OCI-LY7 (cell line): ENCODE data around the gene LAMA2. TPM values are rescaled to one million over a fixed set of nuclear protein-coding genes. Genes with fewer than 3 reads are reported as not detected.

Experiments
- BruUV-seq: library from RNA; stranded (reverse); fragments of 400-500 nt; replicated peaks from 2 replicates; lab custom pipeline; 2021; lab: Mats Ljungman, UMichigan
- CTCF ChIA-PET: fragments of 300-600 bp; sonication (Branson Sonifier 250); formaldehyde crosslinking; loops from one replicate; lab custom pipeline; 2022; ENCODE audit warnings: antibody characterized with exemption; ENCODE audit not compliant: unreplicated experiment; lab: Charles Lee
- POLR2A ChIA-PET: fragments of 300-600 bp; sonication (Branson Sonifier 250); formaldehyde crosslinking; loops from one replicate; lab custom pipeline; 2022; ENCODE audit warnings: antibody characterized with exemption; lab: Charles Lee
- DNase-seq: peaks from one replicate; pipeline ENCODE4 v3.0.0-alpha.2; 2015; ENCODE audit warnings: low spot score
- H2AFZ ChIP-seq: fragments of 200-600 bp; sonication (generic), shearing (Covaris generic); 2 replicates; pipeline ENCODE4 v1.6.1; 2014; ENCODE audit warnings: mild to moderate bottlenecking, antibody characterized with exemption, low read length, moderate library complexity
- H3K27ac ChIP-seq: fragments of 200-600 bp; sonication (generic); 2 replicates; pipeline ENCODE4 v1.5.1; 2014; ENCODE audit warnings: mixed run types, low read depth, mild to moderate bottlenecking, moderate library complexity, low read length, inconsistent platforms; ENCODE audit not compliant: poor library complexity, severe bottlenecking
- H3K36me3 ChIP-seq: fragments of 200-600 bp; sonication (generic); 2 replicates; pipeline ENCODE4 v1.6.1; 2014; ENCODE audit warnings: mild to moderate bottlenecking, antibody characterized with exemption, low read length, moderate library complexity, mixed read lengths; ENCODE audit not compliant: insufficient read depth
- H3K4me1 ChIP-seq: fragments of 200-600 bp; sonication (generic); 2 replicates; pipeline ENCODE4 v1.5.1; 2014; ENCODE audit warnings: mild to moderate bottlenecking, low read length; ENCODE audit not compliant: insufficient read depth, poor library complexity, severe bottlenecking
- H3K4me2 ChIP-seq: fragments of 200-600 bp; sonication (generic); 2 replicates; pipeline ENCODE4 v1.6.1; 2014; ENCODE audit warnings: mild to moderate bottlenecking, low read length
- H3K4me3 ChIP-seq: fragments of 200-600 bp; sonication (generic); 2 replicates; pipeline ENCODE4 v1.5.1; 2014; ENCODE audit warnings: mild to moderate bottlenecking, low read depth, low read length; ENCODE audit not compliant: poor library complexity, severe bottlenecking
- H3K79me2 ChIP-seq: fragments of 200-600 bp; sonication (generic); 2 replicates; pipeline ENCODE4 v1.6.1; 2016; ENCODE audit warnings: low read depth, mild to moderate bottlenecking, low read length, moderate library complexity, mixed read lengths; ENCODE audit not compliant: insufficient read depth
- H3K9me2 ChIP-seq: fragments of 200-600 bp; sonication (generic); 2 replicates; pipeline ENCODE4 v1.6.1; 2016; ENCODE audit warnings: mild to moderate bottlenecking, low read length, mixed read lengths; ENCODE audit not compliant: insufficient read depth
- H3K9me3 ChIP-seq: fragments of 200-600 bp; sonication (generic); 2 replicates; pipeline ENCODE4 v1.6.1; 2014; ENCODE audit warnings: mild to moderate bottlenecking, mixed run types, low read length, mixed read lengths
- H4K20me1 ChIP-seq: fragments of 200-600 bp; sonication (generic); 2 replicates; pipeline ENCODE4 v1.6.1; 2014; ENCODE audit warnings: mild to moderate bottlenecking, antibody characterized with exemption, low read length, moderate library complexity, mixed read lengths; ENCODE audit not compliant: insufficient read depth
- CTCF ChIP-seq: fragments of 200-600 bp; sonication (generic); conservative IDR thresholded peaks from 2 replicates; pipeline ENCODE4 v1.5.1; 2014; ENCODE audit warnings: mild to moderate bottlenecking, antibody characterized with exemption, low read length, moderate library complexity, mixed read lengths
- EZH2phosphoT487 ChIP-seq: fragments of 200-600 bp; sonication (generic); IDR thresholded peaks from 2 replicates; pipeline ENCODE4 v1.6.1; 2018; ENCODE audit warnings: low read depth, borderline replicate concordance, mild to moderate bottlenecking, mixed run types, antibody characterized with exemption, low read length, moderate library complexity, mixed read lengths
- intact Hi-C: fragments of 100-400 bp; cut with micrococcal nuclease; formaldehyde crosslinking; loops from one replicate; pipeline ENCODE4 v1.10.0; 2022; ENCODE audit not compliant: unreplicated experiment
- total RNA-seq, 2 experiments: library from RNA; depleted of rRNA in 1 of 2; stranded (reverse); fragments of >200 nt in 1 of 2; shearing (Covaris generic) in 1 of 2; gene quantifications; 2 replicates each; pipeline ENCODE4 v1.2.3, GENCODE V29; 2014 to 2022

LAMA2 gene
- total RNA-seq, 2 experiments from 2014 or later: not detected

GRCh38 chr6:129292836-129293235 lies 409.9 kb downstream of the LAMA2 start:
- Histone ChIP-seq H3K27ac (no peak overlapping the region), H3K9me3 (no peaks in the 10 kb centered on the region), H4K20me1 (no peaks in the 10 kb centered on the region), H3K36me3 (no peaks in the 10 kb centered on the region), H3K9me2 (no peaks in the 10 kb centered on the region), H2AFZ (no peak overlapping the region), H3K4me3 (no peak overlapping the region), H3K4me2 (no peak overlapping the region), H3K79me2 (no peaks in the 10 kb centered on the region), H3K4me1 (no peaks in the 10 kb centered on the region)
- no TSS peak for BruUV-seq
- no peak for TF ChIP-seq EZH2phosphoT487
- TF ChIP-seq CTCF: no peak
- DNase-seq: no peak
- intact Hi-C loops: no loop called here
- ChIA-PET CTCF (no interaction called here), POLR2A (interaction anchor here (0.9 kb wide), 1 partner anchor 17 kb away, joined by 4 read pairs; no protein-coding TSS in a partner anchor)

- Histone ChIP-seq H3K36me3 (no peaks in the 10 kb centered on the region), H3K27ac (no peak overlapping the region), H3K9me3 (no peaks in the 10 kb centered on the region), H3K79me2 (no peaks in the 10 kb centered on the region), H3K4me2 (no peak overlapping the region), H3K9me2 (no peaks in the 10 kb centered on the region), H2AFZ (no peak overlapping the region), H3K4me1 (no peaks in the 10 kb centered on the region), H4K20me1 (no peaks in the 10 kb centered on the region), H3K4me3 (no peak overlapping the region)
- no peak for DNase-seq
- no peak for TF ChIP-seq EZH2phosphoT487
- TF ChIP-seq CTCF: no peak
- POLR2A ChIA-PET: interaction anchor here (0.8 to 1.1 kb wide), 2 partner anchors 27 to 411 kb away, joined by 3 read pairs; no protein-coding TSS in a partner anchor
- intact Hi-C loops: no loop called here
- CTCF ChIA-PET: no interaction called here
- no TSS peak for BruUV-seq
Observed at GRCh38 chr6:129297592-129297991, 414.7 kb downstream of the LAMA2 start.

- BruUV-seq: no TSS peak
- POLR2A ChIA-PET: interaction anchor here (1.8 kb wide), 1 partner anchor 32 kb away, joined by 5 read pairs; no protein-coding TSS in a partner anchor
- Histone ChIP-seq H3K4me1 (no peaks in the 10 kb centered on the region), H3K4me2 (no peak overlapping the region), H4K20me1 (no peaks in the 10 kb centered on the region), H3K79me2 (no peaks in the 10 kb centered on the region), H3K4me3 (no peak overlapping the region), H2AFZ (no peak overlapping the region), H3K9me3 (no peaks in the 10 kb centered on the region), H3K36me3 (no peaks in the 10 kb centered on the region), H3K27ac (no peak overlapping the region), H3K9me2 (no peaks in the 10 kb centered on the region)
- no peak for TF ChIP-seq CTCF
- no peak for TF ChIP-seq EZH2phosphoT487
- intact Hi-C loops: no loop called here
- CTCF ChIA-PET: no interaction called here
- no peak for DNase-seq
Observed at GRCh38 chr6:129302671-129303070, 419.7 kb downstream of the LAMA2 start.
